GM21528 (cell line): ENCODE data around the gene KRT84.

Experiments used
- ATAC-seq: cut with Tn5 transposase; IDR thresholded peaks from one replicate; pipeline ENCODE4 v1.9.1; 2021; ENCODE audit warnings: mild to moderate bottlenecking, moderate library complexity; ENCODE audit not compliant: unreplicated experiment, low FRiP score

The KRT84 gene

DNA sequence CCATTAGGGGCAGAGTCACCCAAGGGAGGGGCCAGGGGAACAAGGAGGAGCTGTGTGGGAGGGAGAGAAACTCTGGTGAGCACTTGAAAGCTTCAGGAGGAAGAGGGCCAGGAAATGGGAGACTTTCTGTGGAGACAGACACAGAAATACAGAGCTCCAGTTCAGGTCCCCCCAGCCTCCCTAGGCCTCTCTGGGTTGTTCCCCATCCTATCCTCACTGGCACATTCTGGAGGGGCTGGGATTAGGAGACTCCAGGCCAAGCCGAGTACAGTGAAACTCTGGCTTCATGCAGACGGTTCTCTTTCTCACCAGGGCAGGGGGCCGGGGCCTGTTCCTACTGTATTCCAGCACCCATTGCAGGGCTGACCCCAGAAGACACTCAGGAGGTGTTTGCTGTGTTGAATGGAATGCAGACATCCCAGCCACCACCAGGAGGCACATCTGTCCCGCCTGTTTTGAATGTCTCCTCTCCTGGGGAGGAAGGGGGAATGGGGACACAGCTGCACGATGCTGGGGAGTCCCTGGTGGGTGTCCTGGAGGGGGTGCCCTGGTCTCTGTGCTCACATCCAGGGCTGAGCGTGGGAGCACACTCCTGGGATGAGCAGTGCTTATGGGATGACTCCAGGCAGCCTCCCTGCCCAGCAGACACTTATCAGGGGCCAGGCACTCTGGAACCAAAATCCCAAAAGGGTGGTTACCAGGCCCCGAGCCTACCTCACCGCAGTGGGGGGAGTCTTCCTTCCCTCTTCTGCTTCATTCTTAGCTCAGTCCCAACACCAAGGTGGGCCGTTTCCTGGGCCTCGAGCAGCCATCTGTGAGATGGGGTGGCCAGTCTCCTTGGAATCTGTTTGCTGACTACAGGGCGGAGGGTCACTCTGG, 5.5 kb upstream of the KRT84 start:
- no peak for ATAC-seq

DNA sequence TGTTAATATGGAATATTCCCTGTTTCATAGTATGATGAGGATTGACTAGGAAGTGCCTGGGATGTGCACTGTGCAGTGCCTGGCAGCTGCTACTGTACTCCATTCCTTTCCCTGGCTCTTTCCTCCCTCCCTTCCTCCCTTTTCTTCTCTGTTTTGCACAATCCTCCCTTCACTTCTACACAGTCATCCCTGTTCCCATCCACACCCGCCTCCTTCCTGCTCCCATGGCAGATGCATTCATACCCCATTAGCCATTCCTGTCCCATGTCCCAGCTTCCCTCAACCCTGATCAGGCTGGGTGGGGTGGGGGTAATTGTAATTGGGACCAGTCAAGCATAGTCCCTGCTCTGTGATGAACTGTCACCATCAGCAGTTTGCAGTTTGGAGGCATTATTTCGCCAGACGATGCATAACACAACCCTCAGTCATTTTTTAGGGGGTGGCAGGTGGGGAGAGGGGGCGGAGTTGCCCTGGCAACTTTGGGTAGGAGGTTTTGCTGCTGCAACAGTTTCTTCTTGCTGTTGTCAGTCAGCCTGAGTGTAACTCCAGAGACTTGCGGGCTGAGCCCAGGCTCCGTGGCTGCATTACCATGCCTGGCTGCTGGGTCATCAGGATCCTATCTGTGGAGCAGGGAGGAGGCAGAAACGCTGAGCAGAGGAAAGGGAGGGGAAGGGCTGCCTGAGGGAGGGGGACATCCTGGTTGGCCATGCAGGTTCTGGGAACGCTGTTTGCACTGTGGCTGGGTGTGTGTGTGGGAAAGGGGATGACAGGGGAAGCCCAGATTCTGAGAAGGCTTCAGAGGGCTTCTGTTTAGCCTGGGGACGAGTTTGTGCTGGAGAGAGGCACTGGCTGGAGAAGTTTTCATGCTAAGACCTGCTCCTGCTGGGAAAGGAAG, 4.1 kb upstream of the KRT84 start:
- ATAC-seq = no peak

DNA sequence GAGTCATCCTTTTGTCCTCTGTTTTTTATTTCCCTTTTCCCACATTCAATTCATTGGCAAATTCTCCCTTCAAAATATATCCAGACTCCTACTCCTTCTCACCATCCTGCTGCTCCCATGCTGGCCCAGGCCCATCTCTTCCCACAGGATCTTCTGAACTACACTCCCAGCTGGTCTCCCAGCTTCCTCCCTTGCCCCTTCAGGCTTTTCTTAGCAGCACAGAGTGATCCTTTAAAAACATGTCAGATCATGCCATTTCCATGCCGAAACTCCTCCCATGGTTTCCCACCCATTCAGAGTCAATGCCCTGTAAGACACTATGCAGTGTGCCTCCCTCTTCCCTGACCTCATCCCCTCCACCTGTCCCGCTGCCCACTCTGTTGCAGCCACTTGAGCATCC, 2.4 kb upstream of the KRT84 start:
- no peak for ATAC-seq

DNA sequence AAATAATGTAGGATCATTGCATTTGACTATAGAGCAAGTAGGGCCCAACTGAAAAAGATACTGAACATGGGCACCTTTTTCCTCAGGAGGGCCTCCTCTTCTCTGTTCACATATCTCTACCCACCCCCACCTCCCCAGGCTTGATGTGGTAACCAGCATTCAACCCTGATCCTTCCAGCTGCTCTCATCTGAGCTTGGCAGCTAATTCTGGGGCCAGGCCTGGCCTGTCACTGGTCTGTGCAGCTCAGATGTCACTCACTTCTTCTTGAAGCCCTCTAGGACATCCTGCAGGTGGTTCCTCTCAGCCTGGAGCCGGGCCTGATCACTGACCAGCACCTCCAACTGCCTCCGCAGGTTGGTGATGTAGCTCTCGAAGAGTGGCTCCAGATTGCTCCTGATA, 2.1 kb downstream of the KRT84 start:
- ATAC-seq = no peak

DNA sequence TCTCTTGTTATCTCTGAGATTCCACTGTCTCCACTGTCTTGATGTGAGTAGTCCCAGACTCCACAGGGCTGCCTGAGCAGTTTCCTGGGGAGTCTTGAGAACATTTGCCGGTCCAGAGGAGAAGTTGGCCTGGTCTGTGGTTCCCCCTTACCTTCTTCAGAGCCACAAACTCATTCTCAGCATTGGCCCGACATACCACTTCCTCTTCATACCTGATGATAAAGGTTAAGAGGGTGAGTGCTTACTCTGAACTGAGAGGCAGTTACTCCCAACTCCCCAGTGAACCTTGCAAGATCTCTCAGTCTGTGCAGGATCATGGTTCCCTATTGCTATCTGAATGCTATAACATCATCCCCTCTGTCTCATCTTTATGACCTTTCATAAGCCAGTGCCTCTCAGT, 2.6 kb downstream of the KRT84 start:
- ATAC-seq = no peak

DNA sequence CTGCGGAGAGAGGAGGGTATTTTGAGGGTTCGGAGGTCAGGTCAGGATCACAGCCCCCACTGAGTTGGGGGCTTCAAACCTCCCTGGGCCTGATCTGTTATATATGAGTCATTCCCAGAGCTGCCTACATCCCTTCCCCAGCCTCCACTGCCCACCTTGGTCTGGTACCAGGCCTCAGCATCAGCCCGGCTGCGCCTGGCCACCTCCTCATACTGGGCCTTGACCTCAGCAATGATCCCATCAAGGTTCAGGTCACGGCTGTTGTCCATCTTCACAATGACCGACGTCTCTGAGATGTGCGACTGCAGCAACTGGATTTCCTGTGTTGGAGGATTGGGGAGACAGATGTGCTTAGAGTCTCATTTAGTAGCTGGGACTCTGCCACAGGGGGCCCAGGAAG, 4.2 kb downstream of the KRT84 start:
- ATAC-seq = no peak

DNA sequence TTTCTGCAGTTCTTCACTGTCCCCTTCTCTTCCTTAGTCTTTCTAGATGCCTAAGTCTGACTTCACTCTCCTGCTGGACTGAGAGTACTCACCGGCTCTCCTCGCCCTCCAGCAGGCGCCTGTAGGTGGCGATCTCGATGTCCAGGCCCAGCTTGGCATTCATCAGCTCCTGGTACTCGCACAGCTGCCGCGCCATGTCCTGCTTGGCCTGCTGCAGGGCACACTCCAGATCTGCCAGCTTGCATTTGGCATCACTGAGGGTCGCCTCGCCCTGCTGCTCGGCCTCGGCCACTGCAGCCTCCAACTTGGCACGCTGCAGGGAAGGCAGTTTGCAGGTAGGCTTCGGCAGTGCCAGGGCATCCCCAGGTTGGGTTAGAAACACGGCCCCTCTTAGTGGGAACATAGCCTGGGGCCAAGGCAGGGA, 5.2 kb downstream of the KRT84 start:
- ATAC-seq = no peak

DNA sequence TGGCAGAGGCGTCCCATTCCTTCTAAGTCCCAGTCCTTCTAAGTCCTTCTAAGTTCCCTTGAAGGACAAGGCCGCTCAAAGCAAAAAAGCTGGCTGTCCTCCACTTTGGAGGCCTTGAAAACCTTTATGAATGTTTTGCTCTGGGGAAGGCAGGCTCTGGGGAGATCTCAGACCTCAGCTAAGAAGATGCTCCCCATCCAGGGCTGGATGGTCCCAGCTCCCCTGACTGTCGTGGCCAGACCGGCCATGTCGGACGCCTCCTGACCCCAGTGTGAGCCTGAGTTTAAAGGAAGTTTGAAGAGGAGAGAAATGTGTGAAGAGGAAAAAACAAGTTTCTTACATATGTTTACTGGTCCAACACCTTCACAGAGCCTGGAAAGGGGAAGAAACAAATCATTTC, 5.9 kb downstream of the KRT84 start:
- ATAC-seq = no peak

DNA sequence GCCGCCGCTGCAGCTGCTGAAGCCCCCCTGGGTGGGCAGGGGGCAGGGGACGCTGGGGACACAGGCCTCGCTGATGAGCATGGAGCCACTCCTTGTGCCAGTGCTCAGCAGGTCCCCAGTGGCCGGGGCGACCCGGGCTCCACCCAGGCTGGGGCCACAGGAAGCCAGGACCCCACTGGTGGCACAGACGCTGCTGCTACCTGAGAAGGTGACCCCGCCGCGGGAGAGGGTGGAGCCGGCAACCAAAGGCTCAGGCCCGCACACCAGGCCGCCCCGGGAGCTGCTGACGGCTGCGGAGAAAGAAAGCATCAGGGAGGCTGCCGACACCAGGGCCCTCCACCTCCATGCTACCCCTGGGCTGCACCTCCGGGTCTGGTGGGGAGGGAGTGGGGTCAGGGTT, 7.4 kb downstream of the KRT84 start:
- ATAC-seq = no peak

DNA sequence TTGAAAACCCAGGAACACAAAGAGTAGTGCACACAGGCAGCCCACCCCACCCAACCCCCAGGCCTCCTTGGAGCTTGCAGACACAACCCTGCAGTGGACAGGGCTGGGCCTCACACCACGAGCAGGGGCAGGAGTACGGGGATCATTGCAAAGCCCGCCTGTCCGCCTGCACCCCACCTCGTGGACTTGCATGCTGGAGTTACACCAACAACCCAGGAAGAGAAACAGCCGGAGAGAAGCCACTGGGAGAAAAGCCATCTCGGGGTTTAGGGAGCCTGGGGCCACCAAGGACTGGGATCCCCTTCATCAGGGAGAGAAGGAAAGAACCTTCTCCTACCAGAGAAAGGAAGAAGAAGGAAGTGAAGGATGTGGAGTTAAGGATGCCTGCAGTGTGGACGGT, 8.2 kb downstream of the KRT84 start:
- no peak for ATAC-seq

DNA sequence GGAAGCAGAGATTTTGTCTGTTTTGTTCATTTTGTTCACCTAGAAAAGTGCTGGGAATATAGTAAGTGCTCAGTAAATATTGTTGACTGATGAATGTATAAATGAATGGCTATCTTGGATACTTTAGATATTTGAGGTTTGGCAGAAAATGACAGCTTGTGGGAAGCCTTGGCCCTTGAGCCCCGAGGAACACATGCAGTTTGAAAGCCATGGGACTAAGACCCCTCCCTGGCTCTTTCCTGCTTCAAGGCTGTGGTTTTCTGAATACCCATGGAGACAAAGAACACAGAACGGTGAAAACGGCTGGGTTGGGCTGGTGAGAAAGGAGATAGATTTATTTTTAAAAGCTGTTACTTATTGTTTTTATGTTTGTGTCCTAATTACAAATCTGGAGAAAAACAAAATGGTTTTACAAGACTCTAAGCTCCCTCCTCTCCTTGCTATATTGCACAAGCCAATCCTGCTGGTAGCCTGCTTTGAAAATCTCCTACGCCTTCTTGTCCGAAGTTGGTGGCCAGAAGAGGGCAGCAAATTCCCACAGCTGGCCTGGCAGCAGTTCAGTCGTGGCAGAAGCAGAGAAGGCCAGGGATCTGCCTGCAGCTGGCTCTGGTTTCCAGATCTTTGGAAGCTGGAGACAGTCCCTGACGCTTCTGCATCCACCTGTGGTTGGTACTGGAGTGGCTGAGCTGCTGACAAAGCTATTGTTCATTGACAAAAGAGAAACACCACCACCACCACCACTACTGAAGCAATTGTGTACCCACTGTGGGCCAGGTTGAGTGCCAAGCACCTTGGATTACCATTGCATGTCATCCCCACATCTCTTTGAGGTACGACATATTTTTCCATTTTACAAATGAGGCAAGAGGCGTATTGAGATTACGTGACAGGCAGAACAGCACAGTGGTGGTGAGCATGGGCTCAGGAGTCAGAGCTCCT, 13.0 kb downstream of the KRT84 start:
- no peak for ATAC-seq

DNA sequence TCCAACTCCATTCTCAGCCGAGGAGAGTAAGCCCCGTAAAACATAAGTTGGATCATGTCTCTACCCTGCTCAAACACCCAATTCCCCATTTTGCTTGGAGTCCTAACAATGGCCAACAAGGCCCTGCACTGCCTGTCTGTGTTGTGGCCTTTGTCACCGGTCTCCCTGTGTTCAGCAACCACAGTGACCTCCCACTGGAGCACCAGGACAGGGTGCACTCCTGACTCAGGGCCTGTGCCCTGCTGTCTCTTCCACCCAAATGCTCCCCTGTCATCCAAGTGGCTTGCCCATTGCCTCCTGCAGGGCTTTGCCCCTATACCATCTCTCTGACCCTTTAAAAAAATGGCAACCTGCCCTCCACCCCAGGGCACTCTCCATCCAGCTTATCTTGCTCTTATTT, 13.7 kb downstream of the KRT84 start:
- ATAC-seq = no peak

DNA sequence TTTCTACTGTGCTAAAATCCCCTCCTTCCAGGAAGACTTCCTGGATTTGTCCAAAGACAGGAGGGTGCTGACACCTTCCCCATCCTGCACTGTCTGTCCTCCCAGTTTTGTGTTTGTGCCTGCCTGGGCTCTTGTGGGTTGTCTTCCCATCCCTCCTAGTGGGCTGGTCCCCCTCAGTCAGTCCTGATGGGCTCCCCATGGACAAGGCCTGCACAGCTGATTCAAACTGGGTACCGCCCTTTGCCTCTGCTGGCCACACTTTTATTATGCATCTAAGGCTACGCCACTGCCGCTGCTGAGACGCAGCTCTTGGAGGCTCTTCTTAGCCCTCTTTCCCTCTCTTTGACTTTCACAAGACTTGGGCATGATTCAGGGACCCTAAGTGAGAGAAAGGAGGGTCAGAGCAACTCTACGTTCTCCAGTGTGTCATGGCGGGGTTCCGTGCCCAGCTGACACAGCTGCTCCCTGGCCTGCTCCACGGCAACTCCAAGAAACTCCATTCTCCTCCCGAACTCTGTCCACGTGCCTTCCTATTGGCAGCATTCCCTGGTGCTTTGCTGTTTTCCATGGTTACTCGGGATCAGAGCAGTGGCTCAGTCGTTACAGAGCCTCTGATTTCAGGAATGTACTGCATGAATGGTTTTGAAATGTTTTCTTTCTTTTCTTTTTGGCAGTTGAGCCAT, 14.4 kb downstream of the KRT84 start:
- no peak for ATAC-seq

DNA sequence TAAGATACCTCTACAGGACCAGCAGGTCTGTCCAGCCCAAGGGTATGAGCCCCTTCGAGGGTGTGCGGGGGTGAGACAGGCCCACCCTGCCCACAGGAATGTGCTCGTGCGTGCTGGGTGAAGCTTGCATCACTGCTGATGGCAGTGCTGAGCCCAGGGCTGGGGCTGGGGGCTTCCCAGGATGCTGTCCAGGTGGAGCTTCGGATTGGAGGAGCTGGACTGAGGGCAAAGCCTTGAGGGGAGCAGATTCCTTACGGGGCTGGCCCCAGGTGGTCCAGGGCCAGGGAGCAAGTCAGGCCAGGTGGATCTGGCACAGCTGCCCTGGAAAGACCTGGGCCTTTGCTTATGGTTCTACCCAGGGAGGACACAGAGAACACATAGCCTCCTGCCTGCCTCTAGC, 15.6 kb downstream of the KRT84 start:
- no peak for ATAC-seq

DNA sequence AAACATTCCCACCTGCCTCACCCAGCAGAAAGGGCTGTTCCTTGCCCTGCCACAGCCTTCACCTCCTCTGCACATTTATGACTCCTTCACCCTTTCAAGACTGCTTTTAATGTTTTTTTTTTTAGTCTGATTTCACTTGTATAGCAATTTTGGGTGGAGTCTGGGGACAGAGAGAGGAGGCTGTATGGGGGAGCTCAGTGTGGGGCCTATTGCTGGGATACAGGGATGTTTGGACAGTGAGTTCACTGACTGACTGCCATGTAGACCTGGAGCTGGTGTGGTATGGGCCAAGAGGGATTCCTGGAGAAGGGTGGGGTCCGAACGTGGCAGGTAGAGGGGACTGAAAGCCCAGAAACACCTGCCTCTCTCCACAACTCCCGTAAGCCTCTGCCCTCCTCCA, 16.2 kb downstream of the KRT84 start:
- ATAC-seq = no peak

DNA sequence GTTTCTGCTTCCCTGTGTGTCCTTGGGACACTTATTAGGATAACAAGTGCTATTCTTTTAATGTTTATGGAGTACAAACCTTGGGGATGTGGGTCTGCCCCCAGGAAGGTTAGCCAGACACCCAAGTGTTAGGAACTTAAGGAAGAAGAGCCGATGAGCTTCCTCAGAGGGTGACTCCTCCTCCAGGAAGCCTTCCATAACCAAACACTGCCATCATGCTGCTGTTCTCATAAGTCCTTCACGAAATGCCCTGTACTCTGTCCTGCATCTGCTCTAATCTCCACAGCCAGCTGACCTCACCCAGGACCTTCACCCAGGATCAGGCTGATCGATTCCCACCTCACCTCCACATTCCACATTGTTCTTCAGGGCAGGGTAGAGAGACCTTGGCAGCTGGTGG, 16.9 kb downstream of the KRT84 start:
- ATAC-seq = no peak

DNA sequence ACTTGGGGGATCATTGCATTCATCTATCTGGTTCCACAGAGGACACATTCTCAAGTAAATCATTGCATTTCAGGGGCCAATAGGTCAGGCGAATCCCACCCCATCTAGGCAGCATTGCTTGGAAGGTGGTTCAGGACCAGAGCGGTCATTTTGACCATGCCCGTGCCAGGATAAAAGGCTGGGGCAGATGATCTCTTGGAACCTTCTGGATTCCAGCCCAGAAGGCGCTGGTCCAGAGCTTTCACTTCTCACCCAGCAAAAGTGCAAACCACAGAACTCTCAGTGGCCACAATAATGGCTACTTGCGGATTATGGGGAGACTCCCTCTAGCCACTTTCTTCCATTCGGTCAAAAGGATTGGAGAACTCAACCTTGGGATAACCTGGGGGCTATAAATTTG, 17.6 kb downstream of the KRT84 start:
- no peak for ATAC-seq

DNA sequence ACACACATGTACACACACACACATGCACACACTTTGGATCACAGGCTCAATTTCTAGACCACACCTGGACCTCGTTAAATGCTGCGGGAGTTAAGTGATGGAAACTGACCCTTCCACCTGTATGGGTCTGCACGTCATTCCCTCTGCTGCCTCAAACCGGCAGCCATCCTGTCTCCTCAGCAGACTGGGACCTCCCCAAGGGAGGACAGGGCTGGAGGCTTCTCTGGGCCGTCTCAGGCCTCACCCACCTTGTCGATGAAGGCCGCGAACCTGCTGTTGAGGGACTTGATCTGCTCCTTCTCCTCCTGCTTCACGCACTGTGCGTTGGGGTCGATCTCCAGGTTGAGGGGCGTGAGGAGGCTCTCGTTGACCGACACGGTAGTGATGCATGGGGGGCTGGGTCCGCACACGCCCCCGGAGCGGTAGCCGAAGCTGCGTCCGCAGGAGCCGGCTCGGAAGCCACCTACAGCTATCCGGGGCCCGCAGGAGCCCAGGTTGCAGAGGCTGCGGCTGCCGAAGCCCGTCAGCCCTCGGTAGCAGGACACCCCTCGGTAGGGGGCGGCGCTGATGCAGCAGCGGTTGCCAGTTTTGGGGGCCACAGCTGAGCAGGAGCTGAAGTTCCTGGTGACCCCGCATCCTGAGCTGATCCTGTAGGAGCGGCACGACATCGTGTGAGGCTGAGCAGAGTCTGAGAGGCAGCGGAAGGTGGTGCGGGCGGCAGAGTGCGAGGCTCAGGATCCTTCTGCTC, 18.5 kb downstream of the KRT84 start, which contains the start of gene KRT85:
TSS of gene KRT85 (minus strand) at position 744 of the 748 bp plus-strand sequence. CDS start at position 668, 76 bp downstream.
- no peak for ATAC-seq

DNA sequence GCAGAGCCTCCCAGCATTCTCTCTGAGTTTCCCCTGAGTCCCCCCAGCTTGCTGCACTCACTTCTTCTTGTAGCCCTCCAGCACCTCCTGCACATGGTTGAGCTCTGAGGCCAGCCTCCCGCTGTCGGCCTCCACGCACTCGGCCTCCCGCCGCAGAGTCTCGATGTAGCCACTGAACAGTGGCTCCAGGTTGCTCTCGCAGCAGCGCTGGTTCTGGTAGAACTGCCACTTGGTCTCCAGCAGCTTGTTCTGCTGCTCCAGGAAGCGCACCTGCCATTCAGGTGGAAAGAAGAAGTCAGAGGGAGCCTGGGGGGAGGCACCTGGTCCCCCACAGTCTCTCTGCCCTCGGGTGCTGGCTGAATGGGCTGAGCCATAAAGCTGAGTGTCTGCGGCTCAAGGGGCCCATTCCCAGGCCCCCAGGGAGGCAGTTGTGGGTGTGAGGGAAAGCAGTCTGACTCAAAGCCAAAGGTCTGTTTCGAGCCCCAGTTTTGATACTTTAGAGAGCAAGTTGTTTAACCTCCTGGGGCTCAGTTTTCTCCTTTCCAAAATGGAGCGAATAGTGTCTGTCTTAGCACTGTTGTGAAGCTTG, 20.5 kb downstream of the KRT84 start:
- ATAC-seq = no peak
